ENCODE data around the gene GPR31. TPM values are rescaled to one million over a fixed set of nuclear protein-coding genes. Genes with fewer than 3 reads are reported as not detected.
A peak's percentile ranks its signal among the peaks of the same experiment; 100 is the strongest.

The GPR31 gene
- total and polyA plus RNA-seq, 2 donors (not counting 1 experiment from before 2014, with no cell fraction given) = not detected

- Histone ChIP-seq H2AFZ (ENCODE audit: low read length) (no peak overlapping the region), H3K27me3 (ENCODE audit: control insufficient read depth, insufficient read depth, low read length) (no peaks in the 10 kb centered on the region), H3K9me3 (ENCODE audit: control insufficient read depth, insufficient read depth, low read depth, low read length) (no peaks in the 10 kb centered on the region), H3K4me3 (replicated peaks in 1 of 4; ENCODE audit: control extremely low read depth in 1 of 4, insufficient read depth in 1 of 4, low read depth in 3 of 4, low read length in 4 of 4) (no peak overlapping the region), H3K4me2 (ENCODE audit: extremely low read depth, insufficient read depth, low read length) (no peak overlapping the region), H4K20me1 (ENCODE audit: control insufficient read depth, extremely low read depth, insufficient read depth, low read length) (no peaks in the 10 kb centered on the region), H3K36me3 (ENCODE audit: control insufficient read depth, insufficient read depth, low read length) (no peaks in the 10 kb centered on the region), H3K4me1 (ENCODE audit: control insufficient read depth, extremely low read depth, insufficient read depth, low read length) (no peaks in the 10 kb centered on the region), H3K79me2 (ENCODE audit: control insufficient read depth, insufficient read depth, low read length) (no peaks in the 10 kb centered on the region), H3K27ac (ENCODE audit: insufficient read depth, low read length) (no peak overlapping the region), H3K9ac (ENCODE audit: insufficient read depth, low read length) (no peak overlapping the region)
- TF ChIP-seq CTCF (conservative IDR thresholded peaks at IDR 0.05 in 1 of 2, IDR thresholded peaks at IDR 0.05 in 1 of 2; ENCODE audit: low read depth in 1 of 2, low read length in 2 of 2) (peak; percentile 39), EZH2 (IDR thresholded peaks at IDR 0.05; ENCODE audit: low read length, missing control alignments) (no peak)
- no peak for DNase-seq (ENCODE audit: low read depth in 2 of 2)
Observed at GRCh38 chr6:167141667-167142432, 15.9 kb downstream of the GPR31 start.

GRCh38 chr6:167140589-167141474 is 16.9 kb downstream of the GPR31 start:
- Histone ChIP-seq H3K9me3 (ENCODE audit: control insufficient read depth, insufficient read depth, low read depth, low read length) (no peaks in the 10 kb centered on the region), H3K27me3 (ENCODE audit: control insufficient read depth, insufficient read depth, low read length) (no peaks in the 10 kb centered on the region), H3K9ac (ENCODE audit: insufficient read depth, low read length) (no peak overlapping the region), H3K4me2 (ENCODE audit: extremely low read depth, insufficient read depth, low read length) (no peak overlapping the region), H3K27ac (ENCODE audit: insufficient read depth, low read length) (no peak overlapping the region), H3K4me1 (ENCODE audit: control insufficient read depth, extremely low read depth, insufficient read depth, low read length) (no peaks in the 10 kb centered on the region), H3K4me3 (replicated peaks in 1 of 4; ENCODE audit: control extremely low read depth in 1 of 4, insufficient read depth in 1 of 4, low read depth in 3 of 4, low read length in 4 of 4) (no peak overlapping the region), H2AFZ (ENCODE audit: low read length) (no peak overlapping the region), H3K79me2 (ENCODE audit: control insufficient read depth, insufficient read depth, low read length) (no peaks in the 10 kb centered on the region), H3K36me3 (ENCODE audit: control insufficient read depth, insufficient read depth, low read length) (no peaks in the 10 kb centered on the region), H4K20me1 (ENCODE audit: control insufficient read depth, extremely low read depth, insufficient read depth, low read length) (no peaks in the 10 kb centered on the region)
- DNase-seq (ENCODE audit: low read depth in 2 of 2) = no peak
- TF ChIP-seq EZH2 (IDR thresholded peaks at IDR 0.05; ENCODE audit: low read length, missing control alignments) (no peak), CTCF (conservative IDR thresholded peaks at IDR 0.05 in 1 of 2, IDR thresholded peaks at IDR 0.05 in 1 of 2; ENCODE audit: low read depth in 1 of 2, low read length in 2 of 2) (no peak)

GRCh38 chr6:167139761-167140160 is 18.0 kb downstream of the GPR31 start:
- no peak overlapping the region for H3K4me3 ChIP-seq (replicated peaks in 1 of 4; ENCODE audit: control extremely low read depth in 1 of 4, insufficient read depth in 1 of 4, low read depth in 3 of 4, low read length in 4 of 4)
- no peak for DNase-seq (ENCODE audit: low read depth in 2 of 2)
- no peak overlapping the region for H3K9ac ChIP-seq (ENCODE audit: insufficient read depth, low read length)
- no peaks in the 10 kb centered on the region for H4K20me1 ChIP-seq (ENCODE audit: control insufficient read depth, extremely low read depth, insufficient read depth, low read length)
- TF ChIP-seq EZH2 (IDR thresholded peaks at IDR 0.05; ENCODE audit: low read length, missing control alignments) (no peak), CTCF (conservative IDR thresholded peaks at IDR 0.05 in 1 of 2, IDR thresholded peaks at IDR 0.05 in 1 of 2; ENCODE audit: low read depth in 1 of 2, low read length in 2 of 2) (no peak)
- no peaks in the 10 kb centered on the region for H3K36me3 ChIP-seq (ENCODE audit: control insufficient read depth, insufficient read depth, low read length)
- H3K27ac ChIP-seq (ENCODE audit: insufficient read depth, low read length) = no peak overlapping the region
- H3K27me3 ChIP-seq (ENCODE audit: control insufficient read depth, insufficient read depth, low read length) = no peaks in the 10 kb centered on the region
- H3K4me2 ChIP-seq (ENCODE audit: extremely low read depth, insufficient read depth, low read length) = no peak overlapping the region
- no peaks in the 10 kb centered on the region for H3K9me3 ChIP-seq (ENCODE audit: control insufficient read depth, insufficient read depth, low read depth, low read length)
- no peaks in the 10 kb centered on the region for H3K4me1 ChIP-seq (ENCODE audit: control insufficient read depth, extremely low read depth, insufficient read depth, low read length)
- H2AFZ ChIP-seq (ENCODE audit: low read length) = no peak overlapping the region
- no peaks in the 10 kb centered on the region for H3K79me2 ChIP-seq (ENCODE audit: control insufficient read depth, insufficient read depth, low read length)

All from fibroblast of lung (primary cell).